ENCODE results near the gene PRPSAP2.
"Not testable (repeated sequence)": the region's sequence is repeated elsewhere in the genome, so short reads cannot be mapped to it uniquely, and the experiment has no call there.

PRPSAP2 gene

DNA sequence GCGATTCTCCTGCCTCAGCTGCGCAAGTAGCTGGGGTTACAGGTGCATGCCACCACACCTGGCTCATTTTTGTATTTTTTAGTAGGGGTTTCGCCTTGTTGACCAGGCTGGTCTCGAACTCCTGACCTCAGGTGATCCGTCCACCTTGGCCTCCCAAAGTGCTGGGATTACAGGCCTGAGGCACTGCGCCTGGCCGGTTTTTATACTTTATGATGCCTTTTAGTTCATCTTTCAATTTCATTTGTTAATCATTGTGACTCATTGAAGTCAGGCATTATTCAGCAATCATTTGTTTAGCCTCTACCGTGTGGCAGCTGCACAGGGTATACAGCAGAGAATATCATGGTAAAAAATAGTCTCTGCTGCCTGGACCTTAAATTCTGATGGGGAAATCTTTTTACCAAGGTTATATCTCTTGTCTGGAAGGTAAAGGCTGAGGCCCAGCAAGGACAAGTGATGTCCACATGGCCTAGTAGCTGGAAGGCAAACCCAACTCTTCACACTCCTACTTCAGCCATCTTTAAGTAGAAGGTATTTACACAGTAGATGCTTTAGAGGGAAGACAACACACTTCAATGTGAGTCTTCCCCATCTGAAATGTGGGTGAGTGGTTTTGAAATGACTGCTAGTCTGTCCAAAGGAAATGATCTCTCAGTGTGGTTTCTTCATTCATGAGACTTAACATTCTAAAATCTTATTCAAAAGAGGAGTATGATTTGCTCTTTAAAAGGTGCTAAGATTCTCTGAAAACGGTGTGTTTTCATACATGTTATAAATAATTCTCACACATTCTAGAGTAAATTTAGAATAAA lies 2.4 kb downstream of the PRPSAP2 start:
- Histone ChIP-seq H3K4me1 (no peaks in the 10 kb centered on the region), H3K4me3 (ENCODE audit: low read depth, low read length) (no peak overlapping the region), H3K9me3 (no peaks in the 10 kb centered on the region), H3K36me3 (no peaks in the 10 kb centered on the region; the same call in 1 of the 2 replicates), H3K27me3 (no peaks in the 10 kb centered on the region)
- no peak for DNase-seq
- TF ChIP-seq, protein P1, sequence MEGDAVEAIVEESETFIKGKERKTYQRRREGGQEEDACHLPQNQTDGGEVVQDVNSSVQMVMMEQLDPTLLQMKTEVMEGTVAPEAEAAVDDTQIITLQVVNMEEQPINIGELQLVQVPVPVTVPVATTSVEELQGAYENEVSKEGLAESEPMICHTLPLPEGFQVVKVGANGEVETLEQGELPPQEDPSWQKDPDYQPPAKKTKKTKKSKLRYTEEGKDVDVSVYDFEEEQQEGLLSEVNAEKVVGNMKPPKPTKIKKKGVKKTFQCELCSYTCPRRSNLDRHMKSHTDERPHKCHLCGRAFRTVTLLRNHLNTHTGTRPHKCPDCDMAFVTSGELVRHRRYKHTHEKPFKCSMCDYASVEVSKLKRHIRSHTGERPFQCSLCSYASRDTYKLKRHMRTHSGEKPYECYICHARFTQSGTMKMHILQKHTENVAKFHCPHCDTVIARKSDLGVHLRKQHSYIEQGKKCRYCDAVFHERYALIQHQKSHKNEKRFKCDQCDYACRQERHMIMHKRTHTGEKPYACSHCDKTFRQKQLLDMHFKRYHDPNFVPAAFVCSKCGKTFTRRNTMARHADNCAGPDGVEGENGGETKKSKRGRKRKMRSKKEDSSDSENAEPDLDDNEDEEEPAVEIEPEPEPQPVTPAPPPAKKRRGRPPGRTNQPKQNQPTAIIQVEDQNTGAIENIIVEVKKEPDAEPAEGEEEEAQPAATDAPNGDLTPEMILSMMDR (IDR thresholded peaks at IDR 0.05; ENCODE audit: low read depth, low read length): no peak

- Histone ChIP-seq H3K27me3 (no peaks in the 10 kb centered on the region), H3K36me3 (no peaks in the 10 kb centered on the region; the same call in 1 of the 2 replicates), H3K4me1 (no peaks in the 10 kb centered on the region), H3K4me3 (ENCODE audit: low read depth, low read length) (no peak overlapping the region), H3K9me3 (no peaks in the 10 kb centered on the region)
- TF ChIP-seq, protein P1 (IDR thresholded peaks at IDR 0.05; ENCODE audit: low read depth, low read length): no peak
- DNase-seq: no peak
Measured at GRCh38 chr17:18862011-18862410, 4.1 kb downstream of the PRPSAP2 start.

DNA sequence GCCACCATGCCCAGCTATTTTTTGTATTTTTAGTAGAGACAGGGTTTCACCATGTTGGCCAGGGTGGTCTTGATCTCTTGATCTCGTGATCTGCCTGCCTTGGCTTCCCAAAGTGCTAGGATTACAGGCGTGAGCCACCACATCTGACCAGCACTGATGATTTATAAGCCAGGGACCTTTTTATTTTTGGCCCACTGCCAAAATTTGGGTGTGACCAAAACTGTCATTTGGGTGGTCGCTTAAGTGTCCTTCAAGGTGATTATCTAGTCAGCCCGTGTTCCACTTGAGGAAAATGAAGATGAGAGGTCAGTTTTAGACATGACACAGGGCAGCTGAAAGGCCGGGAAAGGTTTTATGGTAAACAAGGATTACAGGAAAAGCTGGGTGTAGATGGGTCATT lies 7.1 kb downstream of the PRPSAP2 start:
- not testable (repeated sequence) for H3K27me3 ChIP-seq; H3K36me3 ChIP-seq; H3K4me3 ChIP-seq (ENCODE audit: low read depth, low read length); H3K9me3 ChIP-seq; H3K4me1 ChIP-seq; DNase-seq

DNA sequence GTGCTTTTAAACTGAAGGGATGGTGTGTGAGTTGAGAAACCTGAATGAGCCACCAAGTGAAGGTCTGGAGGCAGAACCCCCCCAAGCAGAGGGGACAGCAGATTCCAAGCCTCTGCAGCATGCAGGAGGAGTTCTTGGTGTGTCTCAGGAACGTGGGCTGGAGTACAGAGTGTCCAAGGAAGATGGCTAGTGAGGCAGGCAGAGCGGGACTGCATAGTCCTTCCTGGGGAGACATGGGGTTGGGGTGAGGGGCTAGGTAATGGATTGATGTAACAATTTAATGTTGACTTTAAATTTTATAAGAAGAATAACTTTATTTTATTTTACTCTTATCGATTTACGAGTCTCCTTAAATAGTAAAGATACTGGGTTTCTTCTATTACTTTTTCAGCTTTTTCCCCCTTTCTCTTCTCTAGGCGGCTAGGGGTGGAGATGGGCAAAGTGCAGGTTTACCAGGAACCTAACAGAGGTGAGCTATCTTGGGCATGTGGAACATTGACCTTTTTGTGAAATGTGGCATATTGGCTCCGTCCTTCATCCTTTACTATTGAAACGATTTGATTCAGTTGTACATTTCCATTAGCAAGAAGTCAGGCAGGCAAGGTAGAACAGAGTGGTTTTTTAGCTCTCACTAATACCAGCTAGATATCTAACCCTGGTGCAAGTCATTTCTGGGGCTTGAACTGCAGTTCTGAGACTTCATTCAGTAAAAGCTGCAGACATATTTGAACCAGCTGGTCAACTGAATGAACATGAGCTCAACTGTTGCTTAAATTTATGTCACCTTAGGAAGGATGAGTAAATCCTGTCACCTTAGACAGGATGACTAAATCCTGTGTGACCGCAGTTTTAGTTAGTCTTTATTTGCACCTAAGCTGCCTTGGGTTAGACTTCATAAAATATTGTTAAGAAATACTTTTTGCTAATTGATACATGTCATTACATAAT lies 9.2 kb downstream of the PRPSAP2 start:
- H3K27me3 ChIP-seq: no peaks in the 10 kb centered on the region
- H3K4me1 ChIP-seq: no peaks in the 10 kb centered on the region
- H3K36me3 ChIP-seq: no peaks in the 10 kb centered on the region; the same call in 1 of the 2 replicates
- no peaks in the 10 kb centered on the region for H3K9me3 ChIP-seq
- TF ChIP-seq, protein P1 (IDR thresholded peaks at IDR 0.05; ENCODE audit: low read depth, low read length): no peak
- DNase-seq: no peak
- H3K4me3 ChIP-seq (ENCODE audit: low read depth, low read length): no peak overlapping the region

GRCh38 chr17:18877104-18877645 lies 19.2 kb downstream of the PRPSAP2 start:
- TF ChIP-seq, protein P1 (IDR thresholded peaks at IDR 0.05; ENCODE audit: low read depth, low read length): no peak
- DNase-seq: no peak
- Histone ChIP-seq H3K4me3 (ENCODE audit: low read depth, low read length) (no peak overlapping the region), H3K4me1 (no peaks in the 10 kb centered on the region), H3K9me3 (no peaks in the 10 kb centered on the region), H3K36me3 (no peaks in the 10 kb centered on the region; the same call in none of the 2 replicates), H3K27me3 (no peaks in the 10 kb centered on the region)

DNA sequence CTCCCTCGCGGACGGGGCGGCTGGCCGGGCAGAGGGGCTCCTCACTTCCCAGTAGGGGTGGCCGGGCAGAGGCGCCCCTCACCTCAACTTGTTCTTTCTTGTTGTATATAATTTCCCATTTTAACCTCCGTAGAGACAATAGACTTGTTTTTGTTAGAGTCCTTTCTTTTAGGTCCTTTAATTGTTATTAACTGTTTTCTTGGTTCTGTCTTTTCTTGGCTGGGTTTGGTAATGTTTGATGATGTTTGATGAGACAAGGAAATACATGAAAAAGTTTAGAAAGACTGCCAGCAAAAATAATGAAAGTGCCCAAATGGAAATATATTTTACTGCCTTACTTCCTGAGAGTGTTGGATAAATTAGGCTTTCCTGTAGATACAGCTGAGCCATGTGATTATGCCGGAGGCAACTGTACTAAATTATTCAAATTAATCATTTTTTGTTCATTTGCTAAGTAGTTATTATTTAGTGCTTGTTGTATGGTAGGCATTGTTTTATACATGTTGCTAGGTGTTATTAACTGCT lies 30.9 kb downstream of the PRPSAP2 start:
- H3K4me3 ChIP-seq (ENCODE audit: low read depth, low read length): no peak overlapping the region
- no peaks in the 10 kb centered on the region for H3K27me3 ChIP-seq
- TF ChIP-seq, protein P1 (IDR thresholded peaks at IDR 0.05; ENCODE audit: low read depth, low read length): no peak
- H3K4me1 ChIP-seq: no peaks in the 10 kb centered on the region
- no peak for DNase-seq
- peaks cover 9% of the 10 kb centered on the region for H3K36me3 ChIP-seq
- H3K9me3 ChIP-seq: no peaks in the 10 kb centered on the region
